Measurements from ENCODE around the gene MICAL3. TPM values are rescaled to one million over a fixed set of nuclear protein-coding genes. Genes with fewer than 3 reads are reported as not detected.
"Not testable (repeated sequence)": the region's sequence is repeated elsewhere in the genome, so short reads cannot be mapped to it uniquely, and the experiment has no call there.

MICAL3 gene
- polyA plus RNA-seq, 2 of the 4 experiments (the other 2 are of a cell fraction): 20.5 to 30.1 TPM

- H3K4me2 ChIP-seq: no peak overlapping the region
- H3K27ac ChIP-seq: no peak overlapping the region; a peak in 1 of 6 replicates
- peaks cover 51% of the 10 kb centered on the region for H3K4me1 ChIP-seq
- H3K9me3 ChIP-seq: no peaks in the 10 kb centered on the region
- no peak overlapping the region for H3K4me3 ChIP-seq
- ATAC-seq: no peak
- POLR2A ChIA-PET: no interaction called here
- WGBS (ENCODE audit: missing lambda C conversion rate): 87% methylated on average over 9 of the region's 10 CpGs
- TF ChIP-seq NPAS2 (CRISPR knock-in tag; IDR thresholded peaks at IDR 0.05; ENCODE audit: borderline replicate concordance): no peak
- FAIRE-seq: no peak
- DNase-seq (ENCODE audit: low read depth in 1 of 2, low spot score in 1 of 2): no peak
- CTCF ChIA-PET: interaction anchor here (1.4 to 12.1 kb wide), 2 partner anchors 30 to 79 kb away, joined by 5 to 107 read pairs; partner anchors contain the start of gene MICAL3
Measured at GRCh38 chr22:17994424-17995108, 29.8 kb downstream of the MICAL3 start.

- FAIRE-seq; POLR2A ChIA-PET; ATAC-seq; H3K27ac ChIP-seq; H3K4me3 ChIP-seq; DNase-seq (ENCODE audit: low read depth in 1 of 2, low spot score in 1 of 2); H3K4me2 ChIP-seq; H3K9me3 ChIP-seq: not testable (repeated sequence)
- CTCF ChIA-PET: interaction anchor here (1.4 to 2.4 kb wide), 2 partner anchors 31 to 83 kb away, joined by 5 to 9 read pairs; partner anchors contain the start of gene MICAL3
- WGBS (ENCODE audit: missing lambda C conversion rate): 96% methylated on average over 2 of the region's 2 CpGs
- H3K4me1 ChIP-seq: peaks cover 55% of the 10 kb centered on the region
Measured at GRCh38 chr22:17992976-17993375, 31.4 kb downstream of the MICAL3 start.

- DNase-seq (ENCODE audit: low read depth in 1 of 2, low spot score in 1 of 2); ATAC-seq; FAIRE-seq; H3K4me2 ChIP-seq; POLR2A ChIA-PET; H3K9me3 ChIP-seq; H3K4me3 ChIP-seq; H3K27ac ChIP-seq: not testable (repeated sequence)
- CTCF ChIA-PET: interaction anchor here (0.9 to 2.4 kb wide), 2 partner anchors 9 to 84 kb away, joined by 3 to 9 read pairs; no protein-coding TSS in a partner anchor
- 70% methylated on average over 2 of the region's 4 CpGs for WGBS (ENCODE audit: missing lambda C conversion rate)
- H3K4me1 ChIP-seq: peaks cover 55% of the 10 kb centered on the region
Measured at GRCh38 chr22:17991992-17992391, 32.4 kb downstream of the MICAL3 start.

- H3K4me2 ChIP-seq: no peak overlapping the region
- CTCF ChIA-PET: interaction anchor here (2.4 kb wide), 1 partner anchor 85 kb away, joined by 9 read pairs; no protein-coding TSS in a partner anchor
- no peak for TF ChIP-seq EP300 (IDR thresholded peaks at IDR 0.05)
- no peak for TF ChIP-seq POLR2AphosphoS2 (conservative IDR thresholded peaks at IDR 0.05; ENCODE audit: low read length)
- no peak for TF ChIP-seq KDM1A (IDR thresholded peaks at IDR 0.05; ENCODE audit: low read depth)
- TF ChIP-seq FOXS1 (CRISPR knock-in tag; IDR thresholded peaks at IDR 0.05): no peak
- no peak for TF ChIP-seq ZC3H11A (IDR thresholded peaks at IDR 0.05)
- TF ChIP-seq HOXA7 (CRISPR knock-in tag; IDR thresholded peaks at IDR 0.05): no peak
- no peak for TF ChIP-seq EHF (CRISPR knock-in tag; IDR thresholded peaks at IDR 0.05)
- TF ChIP-seq PBX3 (IDR thresholded peaks at IDR 0.05): no peak
- no peak for TF ChIP-seq TP53 (CRISPR knock-in tag; IDR thresholded peaks at IDR 0.05)
- TF ChIP-seq NPAS2 (CRISPR knock-in tag; IDR thresholded peaks at IDR 0.05; ENCODE audit: borderline replicate concordance): no peak
- no peak for TF ChIP-seq SREBF2 (IDR thresholded peaks at IDR 0.05)
- no peak for TF ChIP-seq CBX8 (IDR thresholded peaks at IDR 0.05)
- TF ChIP-seq MAFK (IDR thresholded peaks at IDR 0.05; ENCODE audit: partially characterized antibody): no peak
- TF ChIP-seq MYC (IDR thresholded peaks at IDR 0.05; ENCODE audit: borderline replicate concordance, low read length): no peak
- no peak for TF ChIP-seq CTCF (IDR thresholded peaks at IDR 0.05)
- TF ChIP-seq TFCP2L1 (CRISPR knock-in tag; IDR thresholded peaks at IDR 0.05): no peak
- TF ChIP-seq RAD21 (conservative IDR thresholded peaks at IDR 0.05 in 1 of 2, IDR thresholded peaks at IDR 0.05 in 1 of 2): no peak
- no peak for TF ChIP-seq ZFP36 (IDR thresholded peaks at IDR 0.05; ENCODE audit: borderline replicate concordance, partially characterized antibody)
- TF ChIP-seq JUN (IDR thresholded peaks at IDR 0.05): no peak
- no peak for FAIRE-seq
- H3K27ac ChIP-seq: no peak overlapping the region
- 70% methylated on average over 6 of the region's 8 CpGs for WGBS (ENCODE audit: missing lambda C conversion rate)
- peaks cover 63% of the 10 kb centered on the region for H3K4me1 ChIP-seq
- DNase-seq (ENCODE audit: low read depth in 1 of 2, low spot score in 1 of 2): no peak
- POLR2A ChIA-PET: no interaction called here
- H3K4me3 ChIP-seq: no peak overlapping the region
- ATAC-seq: no peak
- no peaks in the 10 kb centered on the region for H3K9me3 ChIP-seq
Measured at GRCh38 chr22:17990942-17991341, 33.4 kb downstream of the MICAL3 start.
